IPS-15b (cell line): ENCODE results near the gene ALKAL2.

Experiments
- H3K27me3 ChIP-seq: one replicate; pipeline ENCODE4 v1.6.1; 2013; ENCODE audit warnings: low read length; ENCODE audit not compliant: control insufficient read depth, insufficient read depth
- H3K36me3 ChIP-seq: one replicate; pipeline ENCODE4 v1.6.1; 2013; ENCODE audit warnings: low read length; ENCODE audit not compliant: control insufficient read depth, insufficient read depth
- H3K4me1 ChIP-seq: one replicate; pipeline ENCODE4 v1.6.1; 2013; ENCODE audit warnings: mild to moderate bottlenecking, low read length; ENCODE audit not compliant: control insufficient read depth, insufficient read depth
- H3K4me3 ChIP-seq: one replicate; pipeline ENCODE4 v1.5.1; 2013; ENCODE audit warnings: low read depth, low read length
- H3K9ac ChIP-seq: one replicate; pipeline ENCODE4 v1.6.1; 2013; ENCODE audit warnings: low read depth, mild to moderate bottlenecking, low read length
- H3K9me3 ChIP-seq: one replicate; pipeline ENCODE4 v1.6.1; 2013; ENCODE audit warnings: mild to moderate bottlenecking, low read length; ENCODE audit not compliant: control insufficient read depth, insufficient read depth

Gene ALKAL2

GRCh38 chr2:288758-289361 is 969 bp upstream of the ALKAL2 start:
- Histone ChIP-seq H3K36me3 (no peaks in the 10 kb centered on the region), H3K4me3 (peak overlapping the region; percentile 74), H3K27me3 (peaks cover 48% of the 10 kb centered on the region)

GRCh38 chr2:287471-287885 is 413 bp downstream of the ALKAL2 start:
- H3K4me3 ChIP-seq: peak overlapping the region; percentile 72
- H3K36me3 ChIP-seq: no peaks in the 10 kb centered on the region
- H3K4me1 ChIP-seq: peaks cover 32% of the 10 kb centered on the region
- H3K9ac ChIP-seq: no peak overlapping the region
- no peaks in the 10 kb centered on the region for H3K9me3 ChIP-seq
- peaks cover 48% of the 10 kb centered on the region for H3K27me3 ChIP-seq

More at GRCh38 chr2:288758-289361, 969 bp upstream of the ALKAL2 start:
- H3K9me3 ChIP-seq: no peaks in the 10 kb centered on the region
- no peak overlapping the region for H3K9ac ChIP-seq
- peaks cover 24% of the 10 kb centered on the region for H3K4me1 ChIP-seq

GRCh38 chr2:286774-287392 is 1.0 kb downstream of the ALKAL2 start:
- Histone ChIP-seq H3K9me3 (no peaks in the 10 kb centered on the region), H3K4me1 (peaks cover 32% of the 10 kb centered on the region), H3K9ac (no peak overlapping the region), H3K36me3 (no peaks in the 10 kb centered on the region), H3K27me3 (peaks cover 44% of the 10 kb centered on the region), H3K4me3 (peak overlapping the region; percentile 72)

- H3K9ac ChIP-seq: no peak overlapping the region
- peaks cover 3% of the 10 kb centered on the region for H3K36me3 ChIP-seq
- H3K4me1 ChIP-seq: peaks cover 32% of the 10 kb centered on the region
- no peak overlapping the region for H3K4me3 ChIP-seq
- no peaks in the 10 kb centered on the region for H3K9me3 ChIP-seq
- H3K27me3 ChIP-seq: peaks cover 37% of the 10 kb centered on the region
Measured at GRCh38 chr2:286035-286434, 1.9 kb downstream of the ALKAL2 start.

- Histone ChIP-seq H3K36me3 (peaks cover 7% of the 10 kb centered on the region), H3K27me3 (peaks cover 32% of the 10 kb centered on the region), H3K9me3 (no peaks in the 10 kb centered on the region), H3K4me1 (peaks cover 32% of the 10 kb centered on the region), H3K4me3 (no peak overlapping the region), H3K9ac (no peak overlapping the region)
Measured at GRCh38 chr2:285531-285930, 2.4 kb downstream of the ALKAL2 start.

GRCh38 chr2:284896-285492 is 2.9 kb downstream of the ALKAL2 start:
- Histone ChIP-seq H3K27me3 (peaks cover 28% of the 10 kb centered on the region), H3K9me3 (no peaks in the 10 kb centered on the region), H3K36me3 (peaks cover 7% of the 10 kb centered on the region), H3K9ac (no peak overlapping the region), H3K4me3 (no peak overlapping the region), H3K4me1 (peaks cover 32% of the 10 kb centered on the region)

GRCh38 chr2:283996-284794 is 3.7 kb downstream of the ALKAL2 start:
- peak overlapping the region; percentile 0 for H3K4me3 ChIP-seq
- H3K36me3 ChIP-seq: peaks cover 7% of the 10 kb centered on the region
- H3K27me3 ChIP-seq: peaks cover 20% of the 10 kb centered on the region
- no peak overlapping the region for H3K9ac ChIP-seq
- no peaks in the 10 kb centered on the region for H3K9me3 ChIP-seq
- H3K4me1 ChIP-seq: peaks cover 32% of the 10 kb centered on the region

- peaks cover 14% of the 10 kb centered on the region for H3K36me3 ChIP-seq
- H3K9ac ChIP-seq: no peak overlapping the region
- H3K9me3 ChIP-seq: no peaks in the 10 kb centered on the region
- peaks cover 17% of the 10 kb centered on the region for H3K27me3 ChIP-seq
- H3K4me3 ChIP-seq: no peak overlapping the region
- peaks cover 32% of the 10 kb centered on the region for H3K4me1 ChIP-seq
Measured at GRCh38 chr2:282371-283263, 5.3 kb downstream of the ALKAL2 start.

GRCh38 chr2:281381-281780 is 6.5 kb downstream of the ALKAL2 start:
- H3K4me3 ChIP-seq: no peak overlapping the region
- no peak overlapping the region for H3K9ac ChIP-seq
- H3K4me1 ChIP-seq: peaks cover 32% of the 10 kb centered on the region
- H3K27me3 ChIP-seq: peaks cover 9% of the 10 kb centered on the region
- no peaks in the 10 kb centered on the region for H3K9me3 ChIP-seq
- H3K36me3 ChIP-seq: peaks cover 21% of the 10 kb centered on the region

- Histone ChIP-seq H3K4me3 (no peak overlapping the region), H3K9ac (no peak overlapping the region), H3K27me3 (peaks cover 2% of the 10 kb centered on the region), H3K36me3 (peaks cover 27% of the 10 kb centered on the region), H3K9me3 (no peaks in the 10 kb centered on the region), H3K4me1 (peaks cover 27% of the 10 kb centered on the region)
Measured at GRCh38 chr2:280650-281110, 7.2 kb downstream of the ALKAL2 start.
